T-helper 1 cell treated with Interleukin-12 subunit alpha and Interleukin-12 subunit beta and Interleukin-4 antibody, amounts not matched to agents 30 μg/mL and 1 μg/mL, for 36 hours (primary cell): ENCODE measurements around the gene ZNF444.
"Not testable (repeated sequence)": the region's sequence is repeated elsewhere in the genome, so short reads cannot be mapped to it uniquely, and the experiment has no call there.

Experiments
- H3K27ac Mint-ChIP-seq: one replicate; pipeline ENCODE4 v1.8.0; 2021; ENCODE audit warnings: mild to moderate bottlenecking, mixed read lengths
- H3K27me3 Mint-ChIP-seq: one replicate; pipeline ENCODE4 v1.8.0; 2021; ENCODE audit warnings: low read depth, mixed read lengths
- H3K36me3 Mint-ChIP-seq: one replicate; pipeline ENCODE4 v1.8.0; 2021; ENCODE audit warnings: low read depth, mixed read lengths
- H3K4me1 Mint-ChIP-seq: one replicate; pipeline ENCODE4 v1.8.0; 2021; ENCODE audit warnings: low read depth, mixed read lengths
- H3K4me3 Mint-ChIP-seq: one replicate; pipeline ENCODE4 v1.8.0; 2021; ENCODE audit warnings: mild to moderate bottlenecking, moderate library complexity, mixed read lengths
- H3K9me3 Mint-ChIP-seq: one replicate; pipeline ENCODE4 v1.8.0; 2021; ENCODE audit warnings: mixed read lengths

The ZNF444 gene

DNA sequence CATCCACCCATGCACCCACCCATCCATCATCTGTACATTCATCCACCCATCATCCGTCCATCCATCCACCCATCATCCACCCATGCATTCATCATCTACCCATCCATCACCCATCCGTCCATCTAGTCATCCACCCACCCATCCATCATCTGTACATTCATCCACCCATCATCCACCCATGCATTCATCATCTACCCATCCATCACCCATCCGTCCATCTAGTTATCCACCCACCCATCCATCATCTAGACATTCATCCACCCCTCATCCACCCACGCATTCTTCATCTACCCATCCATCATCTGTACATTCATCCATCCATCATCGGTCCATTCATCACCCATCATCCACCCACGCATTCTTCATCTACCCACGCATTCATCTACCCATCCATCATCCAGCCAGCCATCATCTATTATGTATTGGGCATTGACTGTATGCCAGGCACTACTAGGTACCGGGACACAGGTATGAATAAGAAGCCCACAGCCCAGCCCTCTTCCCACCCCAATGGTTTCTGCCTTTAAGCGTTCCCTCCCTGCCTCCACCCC, 18.0 kb downstream of the ZNF444 start:
- no peaks in the 10 kb centered on the region for H3K27me3 Mint-ChIP-seq
- H3K4me1 Mint-ChIP-seq: peaks cover 10% of the 10 kb centered on the region
- no peak overlapping the region for H3K27ac Mint-ChIP-seq
- no peaks in the 10 kb centered on the region for H3K9me3 Mint-ChIP-seq
- H3K4me3 Mint-ChIP-seq: no peak overlapping the region
- H3K36me3 Mint-ChIP-seq: peaks cover 19% of the 10 kb centered on the region

DNA sequence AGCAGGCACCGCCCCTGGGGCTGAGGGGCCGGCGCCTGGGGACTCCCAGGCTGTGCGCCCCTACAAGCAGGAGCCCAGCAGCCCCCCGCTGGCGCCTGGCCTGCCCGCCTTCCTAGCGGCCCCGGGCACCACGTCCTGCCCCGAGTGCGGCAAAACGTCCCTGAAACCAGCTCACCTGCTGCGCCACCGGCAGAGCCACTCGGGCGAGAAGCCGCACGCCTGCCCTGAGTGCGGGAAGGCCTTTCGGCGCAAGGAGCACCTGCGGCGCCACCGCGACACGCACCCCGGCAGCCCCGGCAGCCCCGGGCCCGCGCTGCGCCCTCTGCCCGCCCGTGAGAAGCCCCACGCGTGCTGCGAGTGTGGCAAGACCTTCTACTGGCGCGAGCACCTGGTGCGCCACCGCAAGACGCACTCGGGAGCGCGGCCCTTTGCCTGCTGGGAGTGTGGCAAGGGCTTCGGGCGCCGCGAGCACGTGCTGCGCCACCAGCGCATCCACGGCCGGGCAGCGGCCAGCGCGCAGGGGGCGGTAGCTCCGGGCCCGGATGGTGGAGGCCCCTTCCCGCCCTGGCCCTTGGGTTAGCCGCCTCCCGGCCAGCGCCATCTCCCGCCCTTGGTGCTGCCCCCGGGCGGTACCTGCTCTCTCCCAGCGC, 18.7 kb downstream of the ZNF444 start:
- Mint-ChIP-seq H3K9me3 (no peaks in the 10 kb centered on the region), H3K27me3 (no peaks in the 10 kb centered on the region), H3K36me3 (peaks cover 19% of the 10 kb centered on the region), H3K27ac (no peak overlapping the region), H3K4me1 (peaks cover 10% of the 10 kb centered on the region), H3K4me3 (no peak overlapping the region)

DNA sequence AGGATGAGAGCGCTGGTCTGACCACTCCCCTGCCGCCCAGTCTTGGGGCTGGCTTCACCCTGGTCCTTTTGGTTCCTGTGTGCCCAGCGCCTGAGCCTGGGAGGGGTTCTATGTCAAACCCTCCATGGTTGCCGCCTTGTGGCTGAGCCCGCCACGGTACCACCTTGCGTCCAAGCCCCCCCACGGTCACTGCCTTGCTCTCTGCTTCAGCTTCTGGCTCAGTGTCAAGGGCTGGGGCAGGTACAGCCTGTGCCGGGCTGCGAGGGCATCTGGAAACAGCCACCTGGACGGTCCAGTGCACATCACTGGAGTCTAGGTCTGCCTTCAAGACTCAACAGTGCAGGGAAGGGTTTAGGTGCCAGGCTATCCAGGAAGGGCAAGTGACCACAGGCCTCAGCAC, 20.4 kb downstream of the ZNF444 start:
- Mint-ChIP-seq H3K4me3 (no peak overlapping the region), H3K4me1 (peaks cover 10% of the 10 kb centered on the region)

DNA sequence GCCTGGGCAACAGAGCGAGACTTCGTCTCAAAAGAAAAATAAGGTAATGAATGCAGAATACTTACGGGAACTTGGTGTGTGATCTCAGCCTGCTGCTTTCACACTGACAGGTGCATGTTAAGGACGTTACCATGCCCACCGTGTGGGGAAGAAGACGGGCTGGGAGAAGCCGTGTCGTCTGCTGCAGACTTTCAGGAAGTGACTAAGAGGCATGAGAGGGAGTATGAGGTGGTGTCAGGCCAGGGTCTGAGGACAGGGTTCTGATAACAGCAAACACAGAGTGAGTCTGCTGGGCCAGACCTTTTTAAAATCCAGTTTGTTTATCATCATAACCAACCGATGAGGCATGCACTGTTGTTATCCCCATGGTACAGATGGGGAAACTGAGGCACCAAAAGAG, 21.2 kb downstream of the ZNF444 start:
- no peaks in the 10 kb centered on the region for H3K27me3 Mint-ChIP-seq
- no peak overlapping the region for H3K27ac Mint-ChIP-seq

More for the DNA sequence above, 20.4 kb downstream of the ZNF444 start:
- H3K36me3 Mint-ChIP-seq: peaks cover 13% of the 10 kb centered on the region
- H3K9me3 Mint-ChIP-seq: no peaks in the 10 kb centered on the region
- no peaks in the 10 kb centered on the region for H3K27me3 Mint-ChIP-seq
- no peak overlapping the region for H3K27ac Mint-ChIP-seq

DNA sequence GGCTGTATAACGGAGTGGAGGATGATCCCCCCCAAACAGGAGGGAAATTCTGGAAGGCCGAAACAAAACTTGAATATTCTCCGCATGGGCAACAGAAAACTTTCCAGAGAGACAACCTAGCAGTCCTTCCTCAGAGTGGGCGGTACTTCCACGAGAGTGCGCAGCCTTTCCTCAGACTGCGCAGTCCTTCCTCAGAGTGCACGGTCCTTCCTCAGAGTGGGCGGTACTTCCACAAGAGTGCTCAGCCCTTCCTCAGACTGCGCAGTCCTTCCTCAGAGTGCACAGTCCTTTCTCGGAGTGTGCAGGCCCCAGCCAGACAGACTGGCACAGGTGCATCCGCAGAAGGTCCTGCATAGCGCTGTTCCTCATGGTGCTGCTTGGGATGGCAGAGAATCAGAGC, 22.0 kb downstream of the ZNF444 start:
- no peaks in the 10 kb centered on the region for H3K9me3 Mint-ChIP-seq
- H3K36me3 Mint-ChIP-seq: peaks cover 10% of the 10 kb centered on the region
- no peak overlapping the region for H3K4me3 Mint-ChIP-seq
- H3K27me3 Mint-ChIP-seq: no peaks in the 10 kb centered on the region
- H3K4me1 Mint-ChIP-seq: peaks cover 10% of the 10 kb centered on the region
- no peak overlapping the region for H3K27ac Mint-ChIP-seq

More for the DNA sequence above, 21.2 kb downstream of the ZNF444 start:
- Mint-ChIP-seq H3K36me3 (peaks cover 13% of the 10 kb centered on the region), H3K9me3 (no peaks in the 10 kb centered on the region), H3K4me1 (peaks cover 10% of the 10 kb centered on the region), H3K4me3 (no peak overlapping the region)

DNA sequence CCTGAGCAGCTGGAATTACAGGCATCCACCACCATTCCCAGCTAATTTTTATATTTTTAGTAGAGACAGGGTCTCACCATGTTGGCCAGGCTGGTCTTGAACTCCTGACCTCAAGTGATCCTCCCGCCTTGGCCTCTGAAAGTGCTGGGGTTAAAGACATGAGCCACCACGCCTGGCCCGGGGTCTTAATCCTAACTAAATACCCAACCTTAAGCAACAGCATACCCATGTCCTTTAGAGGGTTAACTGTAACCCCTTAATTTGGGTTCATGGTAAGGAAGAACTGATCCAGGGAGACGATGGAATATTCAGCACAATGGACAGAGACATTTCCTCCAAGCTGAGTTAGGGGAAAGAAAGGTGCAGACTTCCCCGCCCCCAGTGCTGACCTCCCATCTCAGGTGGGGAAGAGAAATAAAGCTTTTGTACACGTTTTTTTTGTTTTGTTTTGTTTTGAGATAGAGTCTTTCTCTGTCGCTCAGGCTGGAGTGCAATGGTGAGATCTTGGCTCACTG, 26.0 kb downstream of the ZNF444 start:
- Mint-ChIP-seq H3K4me3 (no peak overlapping the region), H3K36me3 (no peaks in the 10 kb centered on the region), H3K9me3 (no peaks in the 10 kb centered on the region), H3K27me3 (no peaks in the 10 kb centered on the region), H3K27ac (no peak overlapping the region), H3K4me1 (peaks cover 7% of the 10 kb centered on the region)

DNA sequence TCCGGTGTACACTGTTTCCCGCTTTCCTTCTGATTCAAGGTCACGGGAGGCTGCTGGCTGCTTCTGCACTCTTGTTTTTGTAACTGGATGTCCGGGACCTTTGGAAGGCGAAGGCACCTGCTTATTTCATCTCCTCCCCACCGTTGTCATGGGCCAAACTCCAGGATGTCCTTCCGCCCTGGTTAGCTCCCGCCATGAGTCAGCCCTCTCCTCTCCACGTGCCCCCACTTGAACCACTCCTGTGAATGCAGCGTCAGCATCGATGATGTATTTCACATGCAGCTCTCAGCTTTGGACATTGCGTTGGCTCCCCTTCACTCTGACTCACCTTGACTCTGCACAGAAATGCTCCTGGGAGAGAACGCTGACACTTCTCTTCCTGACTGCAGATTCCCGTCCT, 29.2 kb downstream of the ZNF444 start:
- H3K27me3 Mint-ChIP-seq: no peaks in the 10 kb centered on the region

DNA sequence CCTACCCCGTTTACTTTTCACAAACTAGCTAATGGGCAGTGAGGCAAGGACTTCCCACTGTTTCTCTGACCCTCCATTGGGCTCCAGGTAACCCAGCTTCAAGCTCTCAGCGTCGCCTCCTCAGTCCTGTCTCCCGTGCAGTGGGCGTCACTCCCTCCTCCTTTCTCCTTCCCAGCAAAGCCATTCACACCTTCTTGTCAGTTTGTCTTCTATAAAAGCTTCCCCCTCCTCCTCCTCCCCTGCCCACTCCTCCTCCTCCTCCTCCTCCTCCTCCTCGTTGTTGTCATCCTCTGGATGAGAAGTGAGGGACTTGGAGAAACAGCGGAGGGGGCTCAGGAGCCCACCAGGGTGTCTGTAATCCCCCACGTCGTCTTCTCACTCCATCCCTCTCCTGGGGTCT, 33.0 kb downstream of the ZNF444 start:
- no peaks in the 10 kb centered on the region for H3K4me1 Mint-ChIP-seq
- no peaks in the 10 kb centered on the region for H3K9me3 Mint-ChIP-seq
- H3K4me3 Mint-ChIP-seq: no peak overlapping the region
- H3K27me3 Mint-ChIP-seq: no peaks in the 10 kb centered on the region
- no peak overlapping the region for H3K27ac Mint-ChIP-seq
- H3K36me3 Mint-ChIP-seq: no peaks in the 10 kb centered on the region

More for the DNA sequence above, 29.2 kb downstream of the ZNF444 start:
- no peaks in the 10 kb centered on the region for H3K4me1 Mint-ChIP-seq
- no peak overlapping the region for H3K27ac Mint-ChIP-seq
- no peaks in the 10 kb centered on the region for H3K9me3 Mint-ChIP-seq
- no peak overlapping the region for H3K4me3 Mint-ChIP-seq
- no peaks in the 10 kb centered on the region for H3K36me3 Mint-ChIP-seq

DNA sequence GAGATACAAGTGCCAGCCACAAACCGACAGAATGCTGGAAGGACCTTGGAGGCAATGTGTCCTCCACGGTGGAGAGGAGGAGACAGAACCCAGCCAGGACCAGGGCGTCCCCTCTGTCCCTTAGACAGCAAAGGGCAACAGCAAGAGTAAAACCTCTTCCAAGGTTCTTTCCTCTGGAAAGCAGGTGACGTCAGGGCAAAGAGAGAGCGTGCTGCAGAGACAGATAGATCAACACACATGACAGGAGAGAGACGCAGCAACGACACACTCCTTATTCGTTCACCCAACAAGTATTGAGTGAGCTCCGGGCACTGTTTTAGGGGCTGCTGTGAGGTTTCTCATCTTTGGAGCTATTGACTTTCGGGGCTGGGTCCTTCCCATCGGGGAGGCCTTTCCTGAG, 33.5 kb downstream of the ZNF444 start:
- no peaks in the 10 kb centered on the region for H3K4me1 Mint-ChIP-seq
- H3K36me3 Mint-ChIP-seq: no peaks in the 10 kb centered on the region
- no peak overlapping the region for H3K27ac Mint-ChIP-seq
- no peak overlapping the region for H3K4me3 Mint-ChIP-seq
- H3K27me3 Mint-ChIP-seq: no peaks in the 10 kb centered on the region
- H3K9me3 Mint-ChIP-seq: no peaks in the 10 kb centered on the region

DNA sequence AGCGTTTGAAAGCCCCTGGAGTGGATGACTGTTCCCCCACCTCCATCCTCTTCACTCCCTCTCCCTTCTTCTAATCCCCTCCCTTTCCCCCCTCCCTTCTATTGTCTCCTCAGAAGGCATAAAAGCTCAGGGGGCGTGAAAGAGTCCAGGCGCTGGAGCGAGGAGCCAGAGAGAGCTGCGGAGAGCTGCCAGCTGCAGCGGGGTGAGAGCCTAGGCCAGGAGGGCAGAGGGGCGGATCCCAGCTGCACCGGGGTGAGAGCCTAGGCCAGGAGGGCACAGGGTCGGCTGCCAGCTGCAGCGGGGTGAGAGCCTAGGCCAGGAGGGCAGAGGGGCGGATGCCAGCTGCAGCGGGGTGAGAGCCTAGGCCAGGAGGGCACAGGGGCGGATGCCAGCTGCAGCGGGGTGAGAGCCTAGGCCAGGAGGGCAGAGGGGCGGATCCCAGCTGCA, 34.8 kb downstream of the ZNF444 start, which contains the start of gene GALP:
Gene GALP, plus strand, starts transcription at position 148 of the 447 bp plus-strand sequence. CDS start 1,101 bp downstream, outside the sequence.
- not testable (repeated sequence) for H3K27ac Mint-ChIP-seq

DNA sequence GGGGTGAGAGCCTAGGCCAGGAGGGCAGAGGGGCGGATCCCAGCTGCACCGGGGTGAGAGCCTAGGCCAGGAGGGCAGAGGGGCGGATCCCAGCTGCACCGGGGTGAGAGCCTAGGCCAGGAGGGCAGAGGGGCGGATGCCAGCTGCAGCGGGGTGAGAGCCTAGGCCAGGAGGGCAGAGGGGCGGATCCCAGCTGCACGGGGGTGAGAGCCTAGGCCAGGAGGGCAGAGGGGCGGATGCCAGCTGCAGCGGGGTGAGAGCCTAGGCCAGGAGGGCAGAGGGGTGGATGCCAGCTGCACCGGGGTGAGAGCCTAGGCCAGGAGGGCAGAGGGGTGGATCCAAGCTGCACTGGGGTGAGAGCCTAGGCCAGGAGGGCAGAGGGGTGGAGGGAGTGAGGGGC, 35.2 kb downstream of the ZNF444 start:
- not testable (repeated sequence) for H3K27ac Mint-ChIP-seq, H3K36me3 Mint-ChIP-seq, H3K27me3 Mint-ChIP-seq, H3K9me3 Mint-ChIP-seq, H3K4me1 Mint-ChIP-seq, H3K4me3 Mint-ChIP-seq

More for the DNA sequence above, 34.8 kb downstream of the ZNF444 start, which contains the start of gene GALP:
- not testable (repeated sequence) for H3K27me3 Mint-ChIP-seq, H3K4me1 Mint-ChIP-seq, H3K36me3 Mint-ChIP-seq, H3K4me3 Mint-ChIP-seq, H3K9me3 Mint-ChIP-seq

DNA sequence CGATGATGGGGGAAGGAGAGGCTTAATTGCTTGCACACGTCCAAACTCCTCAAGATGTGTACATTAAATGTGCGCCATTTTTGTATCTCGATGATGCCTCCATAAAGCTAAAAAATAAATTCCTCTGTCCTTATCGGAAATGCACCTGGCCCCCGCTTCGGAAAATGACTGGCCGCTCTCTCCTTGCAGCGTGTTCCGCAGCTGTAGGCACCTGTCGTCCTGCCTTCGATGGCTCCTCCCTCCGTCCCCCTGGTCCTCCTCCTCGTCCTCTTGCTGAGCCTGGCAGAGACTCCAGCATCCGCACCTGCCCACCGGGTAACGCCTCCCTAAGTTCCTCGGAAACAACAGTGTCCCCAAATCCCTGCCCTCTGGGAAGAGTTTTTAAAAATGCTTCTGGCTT, 35.8 kb downstream of the ZNF444 start:
- Mint-ChIP-seq H3K27me3 (no peaks in the 10 kb centered on the region), H3K36me3 (no peaks in the 10 kb centered on the region), H3K4me1 (no peaks in the 10 kb centered on the region), H3K9me3 (no peaks in the 10 kb centered on the region), H3K27ac (no peak overlapping the region), H3K4me3 (no peak overlapping the region)

DNA sequence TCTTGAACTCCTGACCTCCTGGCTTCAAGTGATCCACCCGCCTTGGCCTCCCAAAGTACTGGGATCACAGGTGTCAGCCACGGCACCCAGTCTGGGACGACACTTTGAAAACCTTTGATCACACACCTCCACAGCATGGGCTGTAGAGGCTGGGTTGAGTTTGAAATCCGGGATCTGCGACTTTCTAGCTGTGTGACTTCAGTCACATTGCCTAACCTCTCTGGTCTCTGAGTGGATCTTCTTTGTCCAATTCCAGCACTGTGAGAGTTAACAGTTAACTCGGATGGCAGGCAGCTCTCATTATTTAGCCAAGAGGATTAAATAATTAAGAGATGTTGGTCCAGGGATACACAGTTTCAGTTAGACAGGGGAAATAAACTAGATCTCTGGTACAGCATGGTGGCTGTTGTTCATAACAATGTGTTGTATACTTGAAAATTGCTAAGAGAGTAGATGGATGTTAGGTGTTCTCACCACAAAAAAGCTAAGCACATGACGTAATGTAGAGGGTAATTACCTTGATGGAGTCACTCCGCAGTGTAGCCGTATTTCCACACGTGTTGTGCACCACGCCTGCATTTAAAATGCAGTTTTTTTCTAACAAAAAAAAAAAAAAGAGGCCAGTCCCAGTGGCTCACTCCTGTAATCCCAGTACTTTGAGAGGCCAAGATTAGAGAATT, 36.6 kb downstream of the ZNF444 start:
- H3K4me3 Mint-ChIP-seq: no peak overlapping the region
- no peaks in the 10 kb centered on the region for H3K9me3 Mint-ChIP-seq
- no peak overlapping the region for H3K27ac Mint-ChIP-seq
- no peaks in the 10 kb centered on the region for H3K36me3 Mint-ChIP-seq
- no peaks in the 10 kb centered on the region for H3K4me1 Mint-ChIP-seq
- H3K27me3 Mint-ChIP-seq: no peaks in the 10 kb centered on the region

DNA sequence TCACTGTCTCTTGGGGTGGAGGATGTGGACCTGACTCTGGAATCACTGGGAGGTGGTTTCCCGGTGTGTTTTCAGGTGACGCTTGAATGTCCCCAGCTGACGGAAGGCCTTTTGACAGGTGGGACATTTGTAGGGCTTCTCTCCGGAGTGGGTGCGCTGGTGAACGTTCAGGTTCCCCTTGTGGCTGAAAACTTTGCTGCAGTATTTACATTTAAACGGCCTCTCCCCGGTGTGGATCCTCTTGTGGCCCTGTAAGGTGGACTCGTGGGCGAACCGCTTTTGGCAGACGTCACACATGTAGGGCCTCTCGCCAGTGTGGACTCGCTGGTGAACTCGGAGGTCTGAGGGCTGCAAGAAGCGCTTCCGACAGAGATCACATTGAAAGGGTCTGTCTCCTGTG, 48.7 kb downstream of the ZNF444 start:
- no peaks in the 10 kb centered on the region for H3K27me3 Mint-ChIP-seq
- no peaks in the 10 kb centered on the region for H3K36me3 Mint-ChIP-seq
- H3K27ac Mint-ChIP-seq: no peak overlapping the region
- no peaks in the 10 kb centered on the region for H3K9me3 Mint-ChIP-seq
- no peaks in the 10 kb centered on the region for H3K4me1 Mint-ChIP-seq
- H3K4me3 Mint-ChIP-seq: no peak overlapping the region

DNA sequence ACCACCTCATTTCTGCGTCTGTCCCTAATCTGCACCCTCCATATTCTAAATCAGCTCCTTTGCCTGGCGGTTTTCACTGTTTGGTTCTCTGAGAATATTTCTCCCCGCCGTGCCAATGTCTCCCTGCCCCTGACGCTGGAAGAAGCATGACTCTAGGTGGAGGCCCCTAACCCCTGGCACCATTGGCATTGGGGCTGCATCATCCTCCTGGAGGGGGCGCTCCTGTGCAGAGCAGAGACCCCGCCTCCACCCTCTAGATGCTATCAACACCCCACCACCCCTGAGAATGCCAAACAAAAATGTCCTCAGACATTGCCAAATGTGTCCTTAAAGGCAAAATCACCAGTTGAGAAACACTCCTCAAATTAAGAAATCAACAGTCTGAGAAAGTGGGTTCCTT, 50.0 kb downstream of the ZNF444 start:
- Mint-ChIP-seq H3K36me3 (no peaks in the 10 kb centered on the region), H3K4me3 (no peak overlapping the region), H3K4me1 (no peaks in the 10 kb centered on the region), H3K27me3 (no peaks in the 10 kb centered on the region), H3K9me3 (no peaks in the 10 kb centered on the region), H3K27ac (no peak overlapping the region)
